Measurements from ENCODE around the gene EAPP.
A peak's percentile ranks its signal among the peaks of the same experiment; 100 is the strongest.
"Not testable (repeated sequence)": the region's sequence is repeated elsewhere in the genome, so short reads cannot be mapped to it uniquely, and the experiment has no call there.

The EAPP gene, protein sequence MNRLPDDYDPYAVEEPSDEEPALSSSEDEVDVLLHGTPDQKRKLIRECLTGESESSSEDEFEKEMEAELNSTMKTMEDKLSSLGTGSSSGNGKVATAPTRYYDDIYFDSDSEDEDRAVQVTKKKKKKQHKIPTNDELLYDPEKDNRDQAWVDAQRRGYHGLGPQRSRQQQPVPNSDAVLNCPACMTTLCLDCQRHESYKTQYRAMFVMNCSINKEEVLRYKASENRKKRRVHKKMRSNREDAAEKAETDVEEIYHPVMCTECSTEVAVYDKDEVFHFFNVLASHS

DNA sequence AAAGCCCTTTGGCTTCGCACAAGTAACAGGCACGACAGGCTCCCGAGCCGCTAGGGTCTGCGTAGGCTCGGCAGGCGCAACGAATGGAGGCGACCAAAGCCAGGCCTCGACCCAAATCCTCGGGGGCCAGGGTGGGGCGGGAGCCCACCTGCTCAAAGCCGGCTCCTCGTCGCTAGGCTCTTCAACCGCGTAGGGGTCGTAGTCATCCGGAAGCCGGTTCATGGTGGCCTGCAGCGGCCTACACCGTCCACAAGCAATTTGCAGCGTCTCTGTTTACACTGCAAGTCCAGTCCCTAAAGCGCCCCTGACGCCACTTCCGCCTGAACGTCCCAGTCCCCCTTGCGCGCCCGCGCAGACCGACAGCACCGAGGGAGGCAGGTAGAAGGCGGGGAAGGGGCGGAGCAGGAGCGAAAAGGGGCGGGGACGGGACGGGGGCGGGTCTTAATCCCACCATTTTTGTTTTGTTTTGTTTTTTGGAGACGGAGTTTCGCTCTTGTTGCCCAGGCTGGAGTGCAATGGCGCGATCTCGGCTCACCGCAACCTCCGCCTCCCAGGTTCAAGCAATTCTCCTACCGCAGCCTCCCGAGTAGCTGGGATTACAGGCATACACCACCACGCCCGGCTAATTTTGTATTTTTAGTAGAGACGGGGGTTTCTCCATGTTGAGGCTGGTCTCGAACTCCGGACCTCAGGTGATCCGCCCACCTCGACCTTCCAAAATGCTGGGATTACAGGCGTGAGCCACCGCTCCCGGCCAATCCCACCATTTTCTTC, at the start of gene EAPP:
TSS of gene EAPP (minus strand) at position 295 of the 774 bp plus-strand sequence. CDS start at position 222, 73 bp downstream.
- peak; percentile 97 for DNase-seq (ENCODE audit: low spot score)

DNA sequence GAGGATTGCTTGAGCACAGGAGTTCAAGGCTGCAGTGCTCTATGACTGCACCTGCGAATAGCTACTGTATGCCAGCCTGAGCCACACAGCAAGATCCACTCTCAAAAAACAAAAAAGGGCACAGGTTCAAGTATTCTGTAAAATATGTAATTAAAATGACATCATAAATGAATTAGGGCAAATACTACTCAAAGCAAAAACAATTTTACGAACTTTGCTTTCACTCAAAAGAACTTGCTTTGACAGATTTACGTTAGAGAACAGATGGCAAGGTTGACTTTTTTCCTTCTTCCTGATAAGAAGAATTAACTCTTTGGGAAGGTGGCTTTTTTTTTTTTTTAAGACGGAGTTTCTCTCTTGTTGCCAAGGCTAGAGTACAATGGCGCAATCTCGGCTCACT, 44.0 kb upstream of the EAPP start:
- no peak for DNase-seq (ENCODE audit: low spot score)

DNA sequence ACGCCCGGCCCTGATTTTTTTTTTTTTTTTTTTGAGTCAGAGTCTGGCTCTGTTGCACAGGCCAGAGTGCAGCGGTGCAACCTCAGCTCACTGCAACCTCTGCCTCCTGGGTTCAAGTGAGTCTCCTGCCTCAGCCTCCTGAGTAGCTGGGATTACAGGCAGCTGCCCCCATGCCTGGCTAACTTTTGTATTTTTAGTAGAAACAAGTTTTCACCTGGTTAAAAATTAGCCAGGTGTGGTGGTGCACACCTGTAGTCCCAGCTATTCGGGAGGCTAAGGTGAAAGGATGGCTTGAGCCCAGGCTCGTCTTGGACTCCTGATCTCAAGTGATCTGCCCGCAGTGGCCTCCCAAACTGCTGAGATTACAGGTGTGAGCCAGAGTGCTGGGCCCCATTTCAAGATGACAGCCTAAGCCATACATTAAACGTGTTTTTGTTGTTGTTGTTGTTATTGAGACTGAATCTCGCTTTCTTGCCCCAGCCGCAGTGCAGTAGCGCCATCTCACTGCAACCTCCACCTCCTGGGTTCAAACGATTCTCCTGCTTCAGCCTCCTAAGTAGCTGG, 42.7 kb upstream of the EAPP start:
- DNase-seq (ENCODE audit: low spot score): no peak

DNA sequence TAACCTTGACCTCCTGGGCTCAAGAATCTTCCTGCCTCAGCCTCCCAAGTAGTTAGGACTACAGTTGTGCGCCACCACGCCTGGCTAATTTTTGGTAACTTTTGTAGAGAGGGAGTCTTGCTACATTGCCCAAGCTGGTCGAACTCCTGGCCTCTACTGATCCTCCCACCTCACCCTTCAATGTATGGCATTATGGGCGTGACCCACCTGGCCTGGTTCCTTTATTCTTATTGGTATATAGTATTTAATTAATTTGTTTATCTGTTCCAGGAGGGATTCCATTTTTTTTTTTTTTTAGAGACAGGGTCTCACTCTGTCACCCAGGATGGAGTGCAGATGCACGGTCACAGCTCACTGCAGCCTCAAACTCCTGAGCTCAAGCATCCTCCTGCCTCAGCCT, 40.9 kb upstream of the EAPP start:
- no peak for DNase-seq (ENCODE audit: low spot score)

DNA sequence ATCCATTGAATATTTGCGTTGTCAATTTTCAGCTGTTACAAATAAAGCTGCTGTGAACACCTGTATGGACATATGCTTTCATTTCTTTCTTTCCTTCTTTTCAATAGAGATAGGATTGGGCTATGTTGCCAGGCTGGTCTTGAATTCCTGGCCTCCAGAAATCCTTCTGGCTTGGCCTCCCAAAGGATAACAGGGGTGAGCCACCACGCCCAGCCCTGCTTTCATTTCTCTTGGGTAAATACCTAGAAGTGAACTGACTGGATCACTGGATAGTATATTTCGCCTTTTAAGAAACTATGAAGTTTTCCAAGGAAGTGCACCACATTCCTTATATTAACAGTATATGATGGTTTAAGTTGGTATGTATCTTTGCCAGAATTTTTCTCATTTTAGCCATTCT, 32.3 kb upstream of the EAPP start:
- no peak for DNase-seq (ENCODE audit: low spot score)

DNA sequence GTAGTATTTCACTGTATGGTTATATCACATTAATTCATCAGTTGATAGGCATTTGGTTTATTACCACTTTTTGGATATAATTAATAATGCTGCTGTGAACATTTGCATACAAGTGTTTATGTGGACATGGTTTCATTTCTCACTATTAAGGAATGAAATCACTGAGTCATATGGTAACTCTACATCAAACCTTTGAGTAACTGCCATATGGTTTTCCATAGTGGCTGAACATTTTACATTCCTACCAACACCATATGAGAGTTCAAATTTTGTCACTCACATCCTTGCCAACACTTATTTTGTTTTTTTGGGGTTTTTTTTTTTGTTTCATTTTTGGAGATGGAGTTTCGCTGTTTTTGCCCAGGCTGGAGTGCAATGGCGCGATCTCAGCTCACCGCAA, 30.2 kb upstream of the EAPP start:
- DNase-seq (ENCODE audit: low spot score): no peak

DNA sequence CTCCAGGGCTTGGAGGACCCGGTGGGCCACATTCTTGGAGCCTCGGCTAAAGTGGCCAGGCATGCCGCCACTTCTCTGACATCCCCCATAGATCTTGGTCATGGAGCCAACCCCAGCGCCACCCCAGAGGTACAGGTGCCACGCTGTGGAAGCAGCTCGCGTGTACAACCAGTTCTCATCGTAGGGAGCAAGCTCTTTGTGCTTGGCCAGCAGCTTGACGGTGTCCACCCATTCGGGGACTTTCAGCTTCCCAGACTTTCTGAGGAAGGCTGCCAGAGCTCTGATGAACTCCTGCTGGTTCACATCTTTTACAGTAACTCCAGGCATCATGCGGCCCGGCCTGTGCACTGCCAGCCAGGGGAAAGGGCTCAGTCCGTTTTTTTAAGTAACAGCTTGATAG, 29.3 kb upstream of the EAPP start:
- no peak for DNase-seq (ENCODE audit: low spot score)

DNA sequence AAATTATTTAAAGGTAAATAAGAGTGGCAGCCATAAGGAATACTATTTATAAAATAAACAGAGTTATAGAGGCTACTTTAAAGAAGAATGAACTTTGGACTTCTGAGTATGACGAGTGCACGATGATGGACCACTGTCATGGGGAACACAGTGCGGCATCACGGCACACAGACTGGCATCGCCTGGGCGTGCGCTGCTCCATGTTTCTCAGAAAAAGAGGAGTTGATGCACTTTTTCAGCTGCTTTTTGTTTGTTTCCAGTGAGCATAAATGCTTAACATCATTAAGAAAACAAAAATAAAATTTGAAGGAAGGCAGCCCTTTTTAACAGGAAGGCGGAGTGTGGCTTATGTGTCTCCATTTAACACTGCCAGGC, 23.3 kb upstream of the EAPP start:
- DNase-seq (ENCODE audit: low spot score): no peak

DNA sequence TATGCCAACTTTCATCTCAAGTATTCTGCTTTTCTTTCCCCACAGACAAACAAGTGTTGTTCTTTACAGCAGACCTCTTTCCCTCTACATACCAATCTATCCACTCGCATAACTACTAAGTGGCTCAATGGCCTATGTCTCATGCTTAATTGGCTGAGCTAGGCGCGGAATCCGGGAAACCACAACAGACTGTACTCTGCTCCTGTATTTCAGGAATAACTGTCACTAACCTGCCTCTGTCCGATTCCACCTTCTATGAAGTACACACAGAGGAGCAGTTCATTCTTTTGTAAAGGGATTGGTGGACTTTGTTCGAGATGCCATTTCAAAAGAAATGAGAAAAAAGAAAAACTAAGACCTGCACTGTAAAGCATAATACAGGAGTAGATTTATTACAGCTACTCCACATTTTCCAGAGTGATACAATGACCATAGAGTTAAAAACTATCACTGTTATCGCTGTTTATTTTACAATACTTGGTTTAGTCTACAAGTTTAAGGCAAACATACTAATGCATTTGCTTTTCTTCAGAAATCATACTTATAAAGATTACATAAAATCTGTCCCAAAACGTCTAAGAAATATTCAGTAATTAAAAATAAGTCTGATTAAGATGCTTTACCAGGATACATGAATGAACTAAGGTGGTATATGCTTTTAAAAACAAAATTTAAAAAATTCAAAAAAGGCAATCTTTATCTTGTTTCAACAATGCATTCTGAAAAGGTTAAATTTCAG, 22.7 kb upstream of the EAPP start:
- not testable (repeated sequence) for DNase-seq (ENCODE audit: low spot score)

DNA sequence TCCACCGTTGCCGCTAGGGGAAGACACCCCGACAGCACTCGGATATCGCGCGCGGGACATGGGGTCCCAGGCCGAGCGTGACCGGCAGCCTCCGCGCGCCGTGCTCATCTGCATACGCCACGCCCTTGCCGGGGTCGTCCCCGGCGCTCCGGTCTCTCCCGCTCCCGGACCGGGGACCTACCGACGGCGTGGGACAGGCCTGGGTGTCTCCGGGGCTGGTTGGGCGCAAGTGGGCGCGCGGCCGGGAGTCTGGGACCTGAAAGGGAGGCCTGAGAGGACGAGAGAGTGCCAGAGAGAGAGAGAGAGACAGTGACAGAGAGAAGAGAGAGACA, 17.0 kb upstream of the EAPP start:
- not testable (repeated sequence) for DNase-seq (ENCODE audit: low spot score)

DNA sequence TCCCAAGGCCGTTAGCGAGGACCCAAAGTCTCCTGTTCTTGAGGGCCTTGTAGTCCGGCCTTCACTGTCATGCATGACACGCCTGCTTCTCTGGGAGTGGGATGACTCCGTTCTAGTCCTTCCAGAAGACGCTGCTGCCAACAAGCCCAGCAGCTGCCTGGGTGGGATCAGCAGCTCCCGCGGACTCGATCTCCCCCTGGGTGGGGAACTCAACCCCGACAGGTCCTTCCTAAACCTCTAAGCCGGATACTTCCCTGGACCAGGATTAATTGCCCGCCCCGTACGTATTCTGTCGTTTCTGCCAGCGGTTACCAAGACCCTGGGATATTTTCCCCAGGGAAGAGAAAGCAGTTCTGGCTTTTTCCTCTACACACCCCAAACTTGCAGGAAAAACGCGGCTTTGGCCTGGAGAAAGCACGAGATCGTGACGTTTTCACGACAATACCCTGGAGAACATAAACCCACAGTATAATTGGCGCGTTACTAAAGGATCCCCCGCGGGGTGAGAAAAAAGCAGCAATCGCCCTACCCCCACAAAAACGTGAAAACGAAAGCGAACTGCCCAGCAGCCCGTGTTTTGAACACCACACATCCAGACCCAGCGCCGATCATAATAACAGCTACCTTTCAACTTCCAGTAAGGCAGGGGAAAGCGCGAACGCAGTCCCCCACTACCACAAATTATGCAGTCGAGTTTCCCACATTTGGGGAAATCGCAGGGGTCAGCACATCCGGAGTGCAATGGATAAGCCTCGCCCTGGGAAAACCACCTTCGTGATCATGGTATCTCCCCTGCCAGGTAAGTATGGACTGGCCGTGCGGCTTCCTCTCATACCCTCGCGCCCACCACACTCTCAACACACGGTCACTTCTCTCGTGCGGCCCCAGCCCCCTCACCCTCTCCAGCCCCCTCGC, 16.3 kb upstream of the EAPP start:
- DNase-seq (ENCODE audit: low spot score): not testable (repeated sequence)

DNA sequence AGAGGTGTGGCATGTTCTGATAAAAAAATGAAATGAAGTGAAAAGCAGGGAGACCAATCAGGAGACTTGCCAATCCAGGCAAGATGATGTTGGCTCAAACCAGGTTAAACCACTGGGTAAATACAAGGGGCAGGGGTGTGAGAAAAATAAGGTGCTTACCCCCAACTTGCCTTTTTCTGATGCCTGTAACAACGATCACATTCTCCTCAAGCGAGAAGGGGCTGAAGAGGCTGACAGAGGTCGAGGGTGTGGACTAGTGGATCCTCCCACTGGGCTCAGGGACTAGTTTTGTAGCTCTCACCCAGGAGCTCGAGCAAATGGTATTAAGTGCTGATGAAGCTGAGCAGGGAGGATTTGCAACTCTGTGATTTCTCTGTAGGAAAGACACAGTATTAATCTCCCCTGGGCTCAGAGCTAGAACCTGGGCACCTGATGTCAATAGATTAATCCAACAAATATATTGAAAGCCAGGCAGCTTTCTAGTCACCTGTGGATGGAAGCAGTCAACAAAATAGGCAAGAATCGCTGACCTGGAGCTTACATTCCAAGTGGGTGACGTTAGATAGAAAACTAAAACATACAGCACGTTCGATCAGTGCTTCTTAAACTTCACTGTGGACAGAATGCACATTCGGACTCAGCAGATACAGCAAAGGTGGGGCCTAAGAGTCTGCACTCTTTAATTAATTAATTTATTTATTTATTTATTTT, 15.2 kb upstream of the EAPP start:
- DNase-seq (ENCODE audit: low spot score): no peak

DNA sequence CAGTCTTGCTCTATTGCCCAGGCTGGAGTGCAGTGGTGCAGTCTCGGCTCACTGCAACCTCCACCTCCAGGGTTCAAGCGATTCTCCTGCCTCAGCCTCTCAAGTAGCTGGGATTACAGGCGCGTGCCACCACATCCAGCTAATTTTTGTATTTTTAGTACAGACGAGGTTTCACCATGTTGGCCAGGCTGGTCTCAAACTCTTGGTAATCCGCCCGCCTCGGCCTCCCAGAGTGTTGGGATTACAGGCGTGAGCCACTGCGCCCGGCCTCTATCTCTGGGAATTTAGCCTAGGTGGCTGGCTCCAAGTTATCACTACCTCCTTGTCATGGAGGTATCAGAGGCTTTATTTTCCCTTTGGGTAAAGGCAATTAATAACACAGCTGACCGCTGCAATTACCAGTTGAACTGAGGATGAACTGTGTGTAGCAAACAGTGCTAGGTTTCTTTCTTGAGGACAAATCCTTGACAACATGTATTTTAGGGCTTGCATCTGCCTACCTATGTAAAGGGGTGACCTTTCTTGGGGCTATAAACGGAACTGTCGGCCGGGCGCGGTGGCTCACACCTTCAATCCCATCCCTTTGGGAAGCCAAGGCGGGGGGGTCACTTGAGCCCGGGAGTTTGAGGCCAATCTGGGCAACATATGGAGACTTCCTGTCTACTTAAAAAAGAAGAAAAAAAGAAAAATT, 9.9 kb upstream of the EAPP start:
- not testable (repeated sequence) for DNase-seq (ENCODE audit: low spot score)

DNA sequence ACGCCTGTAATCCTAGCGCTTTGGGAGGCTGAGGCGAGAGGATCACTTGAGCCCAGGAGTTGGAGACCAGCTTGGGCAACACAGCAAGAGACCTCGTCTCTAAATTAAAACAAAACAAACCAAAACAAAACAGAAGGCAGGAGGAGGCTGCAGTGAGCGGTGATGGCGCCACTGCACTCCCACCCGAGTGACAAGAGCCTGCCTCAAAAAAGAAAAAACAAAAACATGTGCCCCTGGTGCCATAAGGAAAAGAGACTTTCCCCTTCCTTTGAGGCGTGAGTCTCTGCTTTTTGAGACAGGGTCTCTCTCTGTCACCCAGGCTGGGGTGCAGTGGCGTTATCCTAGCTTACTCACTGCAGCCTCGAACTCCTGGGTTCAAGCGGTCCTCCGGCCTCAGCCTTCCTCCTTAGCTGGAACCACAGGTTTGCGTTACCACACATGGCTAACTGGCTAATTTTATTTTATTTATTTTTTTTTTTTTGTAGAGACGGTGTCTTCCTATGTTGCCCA, 9.0 kb upstream of the EAPP start:
- DNase-seq (ENCODE audit: low spot score): no peak

DNA sequence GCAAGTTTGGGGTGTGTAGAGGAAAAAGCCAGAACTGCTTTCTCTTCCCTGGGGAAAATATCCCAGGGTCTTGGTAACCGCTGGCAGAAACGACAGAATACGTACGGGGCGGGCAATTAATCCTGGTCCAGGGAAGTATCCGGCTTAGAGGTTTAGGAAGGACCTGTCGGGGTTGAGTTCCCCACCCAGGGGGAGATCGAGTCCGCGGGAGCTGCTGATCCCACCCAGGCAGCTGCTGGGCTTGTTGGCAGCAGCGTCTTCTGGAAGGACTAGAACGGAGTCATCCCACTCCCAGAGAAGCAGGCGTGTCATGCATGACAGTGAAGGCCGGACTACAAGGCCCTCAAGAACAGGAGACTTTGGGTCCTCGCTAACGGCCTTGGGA, 7.6 kb upstream of the EAPP start:
- DNase-seq (ENCODE audit: low spot score): not testable (repeated sequence)

DNA sequence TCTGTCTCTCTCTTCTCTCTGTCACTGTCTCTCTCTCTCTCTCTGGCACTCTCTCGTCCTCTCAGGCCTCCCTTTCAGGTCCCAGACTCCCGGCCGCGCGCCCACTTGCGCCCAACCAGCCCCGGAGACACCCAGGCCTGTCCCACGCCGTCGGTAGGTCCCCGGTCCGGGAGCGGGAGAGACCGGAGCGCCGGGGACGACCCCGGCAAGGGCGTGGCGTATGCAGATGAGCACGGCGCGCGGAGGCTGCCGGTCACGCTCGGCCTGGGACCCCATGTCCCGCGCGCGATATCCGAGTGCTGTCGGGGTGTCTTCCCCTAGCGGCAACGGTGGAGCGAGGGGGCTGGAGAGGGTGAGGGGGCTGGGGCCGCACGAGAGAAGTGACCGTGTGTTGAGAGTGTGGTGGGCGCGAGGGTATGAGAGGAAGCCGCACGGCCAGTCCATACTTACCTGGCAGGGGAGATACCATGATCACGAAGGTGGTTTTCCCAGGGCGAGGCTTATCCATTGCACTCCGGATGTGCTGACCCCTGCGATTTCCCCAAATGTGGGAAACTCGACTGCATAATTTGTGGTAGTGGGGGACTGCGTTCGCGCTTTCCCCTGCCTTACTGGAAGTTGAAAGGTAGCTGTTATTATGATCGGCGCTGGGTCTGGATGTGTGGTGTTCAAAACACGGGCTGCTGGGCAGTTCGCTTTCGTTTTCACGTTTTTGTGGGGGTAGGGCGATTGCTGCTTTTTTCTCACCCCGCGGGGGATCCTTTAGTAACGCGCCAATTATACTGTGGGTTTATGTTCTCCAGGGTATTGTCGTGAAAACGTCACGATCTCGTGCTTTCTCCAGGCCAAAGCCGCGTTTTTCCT, 7.0 kb upstream of the EAPP start:
- not testable (repeated sequence) for DNase-seq (ENCODE audit: low spot score)

DNA sequence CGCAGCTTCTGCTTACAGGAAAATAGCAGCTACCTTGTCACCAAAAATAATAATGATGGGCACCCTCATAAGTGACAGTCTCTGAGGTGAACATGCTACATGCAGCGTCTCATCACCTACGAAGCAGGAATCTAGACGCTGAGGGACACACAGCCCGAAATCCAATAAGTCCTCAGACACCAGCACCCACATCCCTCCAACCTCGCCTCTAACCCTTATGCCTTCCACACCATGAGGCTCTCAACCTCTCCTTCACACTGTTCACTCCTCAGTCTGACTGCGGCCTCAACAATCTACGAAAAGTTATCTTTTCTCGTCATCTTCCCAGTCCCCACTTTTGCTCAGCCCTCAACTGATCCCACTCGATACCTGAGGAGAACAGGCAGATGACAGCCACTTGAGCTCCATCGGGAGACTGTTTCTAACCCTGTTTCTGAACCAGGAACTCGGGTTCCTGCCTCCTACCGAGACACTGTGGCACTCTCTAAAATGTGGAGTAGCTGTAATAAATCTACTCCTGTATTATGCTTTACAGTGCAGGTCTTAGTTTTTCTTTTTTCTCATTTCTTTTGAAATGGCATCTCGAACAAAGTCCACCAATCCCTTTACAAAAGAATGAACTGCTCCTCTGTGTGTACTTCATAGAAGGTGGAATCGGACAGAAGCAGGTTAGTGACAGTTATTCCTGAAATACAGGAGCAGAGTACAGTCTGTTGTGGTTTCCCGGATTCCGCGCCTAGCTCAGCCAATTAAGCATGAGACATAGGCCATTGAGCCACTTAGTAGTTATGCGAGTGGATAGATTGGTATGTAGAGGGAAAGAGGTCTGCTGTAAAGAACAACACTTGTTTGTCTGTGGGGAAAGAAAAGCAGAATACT, 919 bp upstream of the EAPP start:
- DNase-seq (ENCODE audit: low spot score): not testable (repeated sequence)

DNA sequence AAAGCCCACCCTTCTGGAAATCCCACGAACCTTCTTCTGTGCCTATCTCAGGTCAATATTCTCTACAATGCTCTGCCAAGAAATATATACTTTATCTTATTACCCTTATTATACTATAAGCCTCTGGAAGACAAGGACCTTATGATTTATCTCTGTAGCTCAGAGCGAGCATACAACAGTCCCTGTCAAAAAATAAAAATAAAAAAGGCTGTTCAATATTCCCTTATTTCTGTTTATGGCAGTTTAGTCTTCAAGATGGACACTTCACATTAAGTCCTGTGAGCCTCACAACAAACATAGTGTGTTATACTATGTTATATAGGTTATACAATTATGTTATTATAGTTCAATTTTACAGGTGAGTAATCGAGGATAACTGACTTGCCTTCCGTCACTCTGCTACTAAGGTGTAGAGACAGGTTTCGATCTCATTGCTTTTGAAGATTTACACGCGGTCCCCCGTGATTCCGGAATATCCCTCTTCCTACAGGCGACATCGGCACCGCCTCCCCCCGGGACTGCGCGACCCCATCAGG, 562 bp downstream of the EAPP start:
- DNase-seq (ENCODE audit: low spot score): no peak

All from COLO829 (cell line).